NCI-H1417 (cell line): ENCODE measurements around the gene TRIM8.
A peak's percentile ranks its signal among the peaks of the same experiment; 100 is the strongest.
"Not testable (repeated sequence)": the region's sequence is repeated elsewhere in the genome, so short reads cannot be mapped to it uniquely, and the experiment has no call there.

Experiments used
- DNase-seq, 3 experiments: peaks; one replicate each; lab custom pipeline; 2025; lab: John Stamatoyannopoulos, UW

TRIM8 gene

DNA sequence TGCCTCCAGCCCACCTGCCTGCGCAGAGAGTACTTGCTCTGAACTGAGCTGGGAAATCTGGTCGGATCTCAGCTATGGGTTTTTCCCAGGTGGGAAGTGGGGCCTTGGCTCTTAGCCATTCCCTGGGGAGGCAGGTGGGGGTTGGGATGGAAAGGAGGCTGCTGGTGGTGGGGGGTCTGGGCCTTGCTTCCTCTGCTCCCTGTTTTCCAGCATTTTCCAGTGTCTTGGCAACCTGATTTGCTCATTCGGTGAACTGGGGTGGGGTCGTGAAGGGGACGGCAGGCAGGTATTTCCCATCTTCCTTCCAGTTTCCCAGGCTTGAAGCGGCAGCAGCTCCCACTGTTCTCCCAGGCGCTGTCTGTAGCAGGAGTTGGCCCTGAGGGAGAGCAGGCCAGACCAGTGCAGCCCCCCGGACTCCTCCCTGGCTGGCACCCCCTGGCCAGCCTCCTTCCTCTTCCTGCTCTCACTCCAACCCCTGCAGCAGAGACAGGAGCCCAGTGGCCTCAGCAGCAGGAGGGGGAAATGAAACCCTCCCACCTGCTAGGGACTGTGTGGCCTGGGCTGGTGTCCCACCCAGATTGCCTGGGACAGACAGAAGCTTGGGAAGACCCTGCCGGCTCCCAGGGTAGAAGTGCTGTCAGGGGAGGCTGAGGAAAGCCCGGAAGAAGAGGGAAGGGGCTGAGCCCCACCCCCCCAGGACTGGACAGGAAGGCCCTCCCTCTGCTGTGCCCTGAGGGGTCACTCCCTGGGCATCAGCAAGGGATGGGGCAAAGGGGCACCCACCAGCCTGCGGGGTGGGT is 6.6 kb downstream of the TRIM8 start:
- DNase-seq, result no peak

DNA sequence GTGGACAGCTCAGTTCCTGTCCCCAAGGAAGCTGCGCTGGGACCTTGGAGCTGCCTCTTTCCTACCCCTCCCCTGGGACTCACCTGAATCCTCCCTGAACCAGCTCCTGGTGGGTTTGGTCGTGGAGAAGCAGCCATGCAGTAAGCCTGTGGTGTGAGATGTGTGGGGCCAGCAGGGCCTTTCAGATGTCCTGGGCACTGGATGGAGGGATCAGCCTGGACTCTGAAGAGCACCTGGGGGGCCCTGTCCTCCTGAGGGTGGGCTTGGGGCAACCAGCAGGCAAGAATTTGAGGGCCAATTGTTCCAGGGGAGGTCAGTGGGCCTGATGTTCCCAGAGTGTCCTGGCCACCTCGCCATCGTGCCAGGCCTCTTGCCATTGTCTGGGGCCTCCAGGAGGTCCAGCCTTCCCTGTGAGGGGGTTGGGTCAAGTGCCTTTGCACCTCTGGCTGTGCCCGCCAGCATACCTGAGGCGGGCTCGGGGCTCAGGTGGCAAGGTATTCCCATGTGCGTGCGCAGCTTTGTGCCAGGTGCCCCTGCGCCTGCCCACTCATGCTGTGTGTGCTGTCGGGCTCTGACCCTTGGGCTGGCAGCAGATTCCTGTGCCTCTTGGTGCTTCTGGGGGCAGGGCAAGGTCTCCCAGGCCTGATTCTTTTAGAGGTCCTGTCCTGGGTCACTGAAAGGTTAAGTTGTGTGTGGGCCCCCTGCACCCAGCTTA is 7.3 kb downstream of the TRIM8 start:
- no peak for DNase-seq

DNA sequence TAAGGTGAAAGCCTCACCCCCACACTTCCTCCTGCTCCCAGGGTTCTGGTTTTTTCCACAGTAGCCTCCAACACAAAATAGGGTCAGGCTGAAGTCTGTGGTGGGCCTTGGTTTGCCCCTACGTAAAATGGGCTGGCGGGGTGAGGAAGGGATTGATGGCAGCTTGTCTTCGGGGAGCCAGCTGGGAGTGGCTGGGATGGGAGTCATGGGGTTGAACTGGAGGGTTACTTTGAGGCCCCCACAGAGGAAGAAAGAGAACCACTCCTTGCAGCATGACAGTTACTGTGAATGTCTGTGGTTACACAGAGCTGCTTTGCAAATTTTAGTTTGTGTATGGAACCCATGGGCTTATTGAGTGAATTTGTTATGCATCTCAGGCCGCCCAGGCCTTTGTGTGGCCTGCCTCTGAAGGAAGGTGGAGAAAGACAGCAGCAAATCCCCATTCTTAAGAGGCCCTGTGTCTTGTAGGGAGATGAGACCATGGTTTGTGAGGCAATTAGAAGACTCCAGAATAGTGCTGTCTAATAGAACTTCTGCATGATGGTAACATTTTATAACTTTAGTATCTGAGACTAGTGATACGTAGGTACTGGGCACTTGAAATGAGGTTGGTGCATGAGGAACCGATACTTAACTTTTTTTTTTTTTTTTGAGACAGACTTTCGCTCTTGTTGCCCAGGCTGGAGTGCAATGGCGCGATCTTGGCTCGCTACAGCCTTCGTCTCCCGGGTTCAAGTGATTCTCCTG is 8.1 kb downstream of the TRIM8 start:
- no peak for DNase-seq

DNA sequence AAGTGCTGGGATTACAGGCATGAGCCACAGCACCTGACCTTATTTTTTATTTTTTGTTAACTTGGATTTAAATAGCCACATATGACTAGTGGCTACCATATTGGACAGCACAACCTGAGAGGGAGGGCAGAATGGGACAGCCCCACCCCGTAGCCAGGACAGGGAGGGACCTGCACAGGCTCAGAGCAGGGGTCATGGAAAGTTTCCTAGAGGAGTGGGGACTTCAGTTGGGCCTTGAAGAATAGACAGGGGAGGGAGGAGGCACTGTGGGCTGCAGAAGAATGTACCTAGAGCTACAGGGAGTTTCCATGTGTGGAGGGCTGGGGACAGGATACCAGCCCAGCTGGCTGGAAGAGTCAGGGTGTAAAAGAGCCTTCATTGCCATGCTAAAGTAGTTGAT is 8.8 kb downstream of the TRIM8 start:
- no peak for DNase-seq

DNA sequence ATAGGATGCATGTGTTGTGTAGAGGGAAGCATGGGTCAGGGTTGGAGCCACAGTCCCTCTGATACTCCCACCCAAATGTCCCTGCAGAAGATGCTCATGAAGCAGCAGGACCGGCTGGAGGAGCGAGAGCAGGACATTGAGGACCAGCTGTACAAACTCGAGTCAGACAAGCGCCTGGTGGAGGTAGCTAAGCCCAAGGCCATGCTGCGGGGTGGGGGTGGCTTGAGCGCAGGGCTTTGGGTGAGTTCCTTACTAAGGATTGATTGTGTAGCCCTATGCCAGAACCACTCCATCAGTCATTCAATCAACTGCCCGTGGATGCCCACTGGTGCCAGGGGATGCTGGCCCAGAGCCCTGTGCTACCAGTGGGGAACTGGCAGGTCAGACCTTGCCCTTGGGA is 10.3 kb downstream of the TRIM8 start:
- DNase-seq, result no peak

DNA sequence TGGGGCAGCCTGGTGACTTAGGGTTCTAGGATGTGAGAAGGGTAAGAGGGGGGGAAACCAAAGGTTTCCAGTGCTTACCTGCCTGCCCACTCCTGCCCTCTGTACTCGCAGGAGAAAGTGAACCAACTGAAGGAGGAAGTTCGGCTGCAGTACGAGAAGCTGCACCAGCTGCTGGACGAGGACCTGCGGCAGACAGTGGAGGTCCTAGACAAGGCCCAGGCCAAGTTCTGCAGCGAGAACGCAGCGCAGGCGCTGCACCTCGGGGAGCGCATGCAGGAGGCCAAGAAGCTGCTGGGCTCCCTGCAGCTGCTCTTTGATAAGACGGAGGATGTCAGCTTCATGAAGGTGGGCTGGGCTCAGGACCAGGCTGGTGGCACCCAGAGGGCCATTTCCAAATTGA is 10.7 kb downstream of the TRIM8 start:
- DNase-seq, result no peak

DNA sequence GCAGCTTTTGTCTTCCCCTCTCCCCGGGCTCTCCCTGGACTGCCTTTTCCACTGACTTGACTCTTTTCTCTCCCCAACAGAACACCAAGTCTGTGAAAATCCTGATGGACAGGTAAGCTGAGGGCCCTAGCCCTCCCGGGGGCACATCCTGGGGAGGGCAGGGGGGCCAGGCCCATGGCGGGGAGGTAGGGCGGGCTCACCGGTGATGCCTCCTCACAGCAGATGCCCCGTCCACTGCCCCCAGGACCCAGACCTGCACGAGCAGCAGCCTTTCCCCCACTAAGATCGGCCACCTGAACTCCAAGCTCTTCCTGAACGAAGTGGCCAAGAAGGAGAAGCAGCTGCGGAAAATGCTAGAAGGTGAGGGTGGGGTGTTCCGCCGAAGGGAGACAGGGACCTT is 11.7 kb downstream of the TRIM8 start:
- no peak for DNase-seq

DNA sequence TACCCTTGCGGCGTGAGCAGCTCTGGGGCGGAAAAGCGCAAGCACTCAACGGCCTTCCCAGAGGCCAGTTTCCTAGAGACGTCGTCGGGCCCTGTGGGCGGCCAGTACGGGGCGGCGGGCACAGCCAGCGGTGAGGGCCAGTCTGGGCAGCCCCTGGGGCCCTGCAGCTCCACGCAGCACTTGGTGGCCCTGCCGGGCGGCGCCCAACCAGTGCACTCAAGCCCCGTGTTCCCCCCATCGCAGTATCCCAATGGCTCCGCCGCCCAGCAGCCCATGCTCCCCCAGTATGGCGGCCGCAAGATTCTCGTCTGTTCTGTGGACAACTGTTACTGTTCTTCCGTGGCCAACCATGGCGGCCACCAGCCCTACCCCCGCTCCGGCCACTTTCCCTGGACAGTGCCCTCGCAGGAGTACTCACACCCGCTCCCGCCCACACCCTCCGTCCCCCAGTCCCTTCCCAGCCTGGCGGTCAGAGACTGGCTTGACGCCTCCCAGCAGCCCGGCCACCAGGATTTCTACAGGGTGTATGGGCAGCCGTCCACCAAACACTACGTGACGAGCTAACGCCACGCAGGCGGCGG is 12.6 kb downstream of the TRIM8 start:
- DNase-seq, result no peak

DNA sequence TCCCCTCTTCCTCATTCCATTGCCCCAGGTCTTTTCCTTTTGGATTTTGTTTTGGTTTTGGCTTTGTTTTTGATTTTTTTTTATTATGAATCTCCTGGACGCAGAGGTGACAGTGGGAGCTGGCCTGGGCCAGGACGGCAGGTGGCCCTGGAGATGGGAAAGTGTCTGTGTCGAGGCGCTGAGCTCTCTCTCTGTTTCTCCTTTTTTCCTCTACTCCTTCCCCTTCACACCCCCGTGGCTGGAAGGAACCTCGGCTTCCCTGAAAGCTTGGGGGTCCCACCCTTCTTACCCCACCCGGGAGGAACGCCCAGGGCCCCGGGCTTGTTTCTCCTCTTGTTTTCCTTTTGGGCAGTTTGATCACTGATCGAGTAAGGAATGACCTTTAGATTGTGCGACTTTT is 13.2 kb downstream of the TRIM8 start:
- no peak for DNase-seq

DNA sequence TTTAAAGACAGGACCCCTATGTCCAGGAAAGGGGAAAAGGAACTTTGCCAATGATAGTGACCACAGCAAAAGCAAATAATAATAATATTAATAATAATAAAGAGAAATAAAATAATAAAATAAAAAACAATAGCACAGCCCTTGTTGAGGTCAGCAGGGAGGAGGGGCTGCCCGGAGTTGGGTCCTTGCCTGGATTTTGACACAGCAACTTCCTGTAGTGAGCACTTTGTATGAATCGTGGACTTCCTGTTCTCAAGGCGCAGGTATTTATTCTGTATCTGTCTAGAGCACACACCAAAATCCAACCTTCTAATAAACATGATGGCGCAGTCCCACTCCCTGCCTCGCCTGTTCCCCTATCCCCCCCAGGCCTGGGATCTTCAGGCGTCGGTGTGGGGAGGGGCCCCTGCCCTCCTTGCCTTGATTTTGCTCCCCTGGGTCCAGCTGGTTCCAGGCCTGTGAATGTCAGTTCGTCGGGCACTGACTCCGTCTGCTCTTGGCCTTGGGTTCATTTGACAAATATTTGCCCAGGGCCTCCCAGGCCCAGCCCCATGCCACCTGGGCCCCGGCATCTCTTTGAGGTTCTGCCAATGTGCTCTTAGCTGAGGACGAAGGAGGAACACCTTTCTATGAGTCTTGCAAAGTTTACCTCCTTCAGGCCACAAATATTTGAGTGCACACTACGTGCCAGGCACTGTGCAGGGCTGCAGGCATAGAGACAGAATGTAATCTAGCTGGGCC is 13.9 kb downstream of the TRIM8 start:
- no peak for DNase-seq

DNA sequence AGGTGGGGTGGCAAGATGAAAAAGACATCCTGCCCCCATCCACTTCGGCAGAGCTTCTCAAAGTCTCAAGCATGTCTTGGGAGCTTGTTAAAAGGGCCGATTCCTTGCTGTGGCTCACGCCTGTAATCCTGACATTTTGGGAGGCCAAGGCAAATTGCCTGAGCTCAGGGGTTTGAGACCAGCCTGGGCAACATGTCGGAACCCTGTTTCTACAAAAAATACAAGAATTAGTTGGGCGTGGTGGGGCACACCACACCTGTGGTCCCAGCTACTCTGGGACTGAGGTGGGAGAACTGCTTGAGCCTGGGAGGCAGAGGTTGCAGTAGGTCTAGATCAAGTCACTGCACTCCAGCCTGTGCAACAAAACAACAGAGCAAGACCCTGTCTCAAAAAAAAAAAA is 14.5 kb downstream of the TRIM8 start:
- DNase-seq, result no peak

DNA sequence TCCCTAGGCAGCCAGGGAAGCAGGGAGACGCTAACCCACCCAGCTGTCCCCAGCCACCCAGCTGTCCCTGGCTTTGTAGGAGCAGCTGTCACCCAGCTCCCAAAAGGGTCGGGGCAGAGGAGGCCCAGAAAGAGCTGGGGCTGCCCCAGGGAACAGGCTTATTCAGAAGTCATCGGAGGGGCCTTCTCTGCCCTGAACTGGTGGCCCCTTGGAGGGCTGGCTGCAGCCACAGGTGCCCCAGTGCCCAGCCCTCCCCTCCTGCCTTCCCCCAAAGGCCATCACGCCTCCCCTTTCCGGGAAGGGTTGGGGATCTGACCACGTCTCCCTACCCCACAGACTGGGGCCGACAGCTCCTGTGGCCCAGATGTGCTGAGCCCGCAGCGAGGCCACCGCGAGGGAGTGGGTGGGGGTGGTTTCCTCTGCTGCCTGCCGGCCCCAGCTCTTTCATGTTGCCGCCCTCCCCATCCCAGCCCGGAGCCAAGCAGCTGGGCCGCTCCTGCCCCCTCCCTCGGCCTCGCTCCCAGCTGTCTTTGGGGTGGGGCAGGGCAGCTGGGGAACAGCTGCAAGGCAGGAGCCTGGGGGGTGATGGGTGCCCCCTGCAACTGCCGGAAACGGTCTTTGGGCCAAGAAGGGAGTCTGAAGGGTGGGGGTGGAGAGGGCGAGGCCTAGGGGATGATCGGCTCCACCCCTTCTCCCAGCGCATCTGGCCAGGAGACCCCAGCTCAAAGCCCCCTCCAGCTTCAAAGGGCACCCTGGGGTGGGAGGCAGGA is 16.8 kb downstream of the TRIM8 start:
- peak; percentile 1 to 28 (median 27) for DNase-seq

DNA sequence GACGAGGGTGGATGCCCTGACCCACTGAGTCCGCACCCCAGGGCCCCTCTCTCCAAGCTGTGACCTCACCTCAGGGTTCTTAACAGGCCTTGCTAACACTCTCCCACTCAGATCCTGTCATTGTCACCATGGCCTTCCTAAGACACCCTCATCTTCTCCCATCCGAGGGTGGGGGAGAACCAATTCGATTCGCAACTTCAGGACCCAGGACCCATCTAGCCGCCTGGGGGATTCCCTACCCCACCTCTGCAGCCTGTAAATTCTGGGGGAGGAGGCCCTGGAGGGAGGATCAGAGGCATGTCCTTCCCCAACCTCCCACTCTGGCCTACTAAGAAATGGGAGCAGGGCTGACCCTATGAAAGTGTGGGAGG is 17.4 kb downstream of the TRIM8 start:
- no peak for DNase-seq

DNA sequence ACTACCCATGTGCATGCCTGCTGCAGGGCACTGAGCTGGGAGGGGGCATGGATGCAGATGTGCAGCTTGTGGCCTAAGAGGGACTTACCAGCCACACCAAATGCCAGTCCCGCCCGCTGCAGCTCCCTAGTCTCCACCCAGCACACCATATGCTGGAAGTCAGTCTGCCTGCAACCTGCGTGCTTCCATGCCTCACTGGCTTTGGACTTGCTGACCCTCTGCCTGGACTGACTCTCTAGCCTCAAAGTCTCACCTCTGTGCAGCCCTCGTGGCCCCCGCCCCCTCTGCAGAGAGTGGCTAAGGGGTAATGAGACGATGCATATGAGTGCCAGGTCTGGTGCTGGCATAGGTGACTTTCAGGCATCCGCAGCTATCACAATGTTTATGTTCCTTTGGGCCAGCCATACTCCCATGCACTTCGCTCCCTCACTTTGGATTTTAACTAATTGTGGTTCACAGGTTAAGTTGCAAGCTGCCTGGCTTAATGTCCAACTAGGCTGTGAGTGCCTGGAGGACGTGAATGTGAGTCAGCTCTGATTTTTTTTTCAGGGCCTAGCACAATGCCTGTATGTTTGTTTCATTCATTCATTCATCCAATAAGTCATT is 21.7 kb downstream of the TRIM8 start:
- no peak for DNase-seq

DNA sequence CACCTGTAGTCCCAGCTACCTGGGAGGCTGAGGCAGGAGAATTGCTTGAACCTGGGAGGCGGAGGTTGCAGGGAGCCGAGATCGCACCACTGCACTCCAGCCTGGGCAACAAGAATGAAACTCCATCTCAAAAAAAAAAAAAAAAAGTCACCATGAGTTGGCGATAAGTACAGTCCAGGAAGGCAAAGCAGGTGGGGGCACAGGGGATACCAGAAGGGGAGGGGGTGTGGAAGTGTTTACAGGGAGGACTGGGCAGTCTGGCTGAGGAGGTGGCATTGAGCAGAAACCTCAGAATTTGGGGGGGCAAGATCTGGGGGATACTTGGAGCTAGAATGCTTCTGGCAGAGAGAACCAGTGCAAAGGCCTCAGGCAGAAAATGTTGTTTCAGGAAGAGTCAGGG is 23.1 kb downstream of the TRIM8 start:
- not testable (repeated sequence) for DNase-seq

DNA sequence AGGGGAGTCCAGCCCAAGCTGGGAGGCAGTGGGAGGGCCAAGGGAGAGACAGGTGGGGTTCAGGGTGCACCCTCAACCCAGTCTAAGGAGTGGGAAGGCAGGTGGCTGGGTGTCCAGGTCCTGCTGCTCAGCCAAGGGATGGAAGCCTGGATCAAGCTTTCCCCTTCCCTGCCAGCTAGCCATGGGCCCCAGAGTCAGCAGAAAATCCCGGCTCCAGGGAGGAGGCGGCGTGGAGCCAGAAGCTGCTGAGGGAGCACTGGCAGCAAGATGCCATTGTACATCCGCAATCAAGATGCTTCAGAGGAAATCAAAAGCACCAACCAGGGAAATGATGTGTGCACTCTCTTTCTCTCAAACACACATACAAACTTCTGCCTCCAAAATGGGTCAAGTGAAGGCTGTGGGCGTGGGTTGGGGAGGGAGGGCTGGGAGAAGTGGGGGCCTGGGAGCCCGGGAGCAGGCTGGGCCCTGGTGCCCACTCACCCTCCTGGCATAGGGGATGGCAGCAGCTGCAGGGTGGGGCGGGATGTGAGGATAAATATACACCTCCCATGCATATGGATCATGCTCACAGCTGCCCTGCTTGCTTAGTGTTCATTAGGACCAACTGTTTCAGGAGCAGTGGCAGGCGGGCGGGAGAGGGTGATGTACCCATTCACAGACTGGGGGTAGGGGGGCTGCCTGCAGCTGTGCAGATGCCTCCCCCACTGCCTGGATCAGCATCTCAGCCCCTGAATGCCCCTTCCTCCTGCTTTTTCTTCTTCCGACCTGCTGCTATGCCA is 24.2 kb downstream of the TRIM8 start:
- DNase-seq, result no peak

DNA sequence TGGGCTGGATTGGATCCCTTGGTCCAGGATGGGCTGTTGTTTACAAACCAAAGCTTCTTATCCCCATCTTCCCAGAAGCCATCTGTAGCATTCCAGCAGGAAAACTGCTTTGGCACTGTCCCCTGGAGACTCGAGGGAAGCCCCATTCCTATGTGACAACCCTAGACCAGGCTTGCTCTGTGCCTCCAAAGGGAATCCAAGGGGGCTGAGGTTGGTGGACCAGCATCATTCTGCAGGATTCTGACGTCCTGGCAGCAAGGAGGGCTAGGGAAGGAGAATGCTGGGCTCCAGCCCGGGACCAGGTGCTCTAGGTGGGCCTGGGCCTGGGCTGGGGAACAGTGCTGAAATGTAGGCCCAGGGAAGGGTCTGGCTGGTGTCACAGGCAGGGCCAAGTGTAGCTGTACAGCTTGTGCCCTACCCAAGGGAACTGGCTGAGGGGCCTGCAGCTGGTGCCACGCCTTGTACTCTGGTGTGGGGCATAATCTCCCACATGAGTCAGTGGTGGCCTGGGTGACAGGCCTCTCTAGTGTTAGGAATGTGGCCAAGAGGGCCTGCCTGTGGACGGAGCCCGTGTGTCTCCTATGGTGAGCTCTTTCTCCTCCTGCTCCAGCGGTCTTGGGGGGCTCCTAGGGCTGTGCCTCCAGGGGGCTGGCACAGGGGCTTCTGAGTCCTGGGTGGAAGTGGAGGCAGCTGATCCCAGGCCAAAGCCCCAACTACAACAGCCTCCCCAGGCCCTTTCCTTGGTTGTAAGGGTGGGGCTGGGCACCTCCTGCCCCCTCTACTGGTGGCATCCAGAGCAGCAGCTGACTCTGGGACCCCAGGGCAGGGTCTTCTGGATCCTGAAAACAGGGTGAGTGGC is 25.2 kb downstream of the TRIM8 start:
- no peak for DNase-seq

DNA sequence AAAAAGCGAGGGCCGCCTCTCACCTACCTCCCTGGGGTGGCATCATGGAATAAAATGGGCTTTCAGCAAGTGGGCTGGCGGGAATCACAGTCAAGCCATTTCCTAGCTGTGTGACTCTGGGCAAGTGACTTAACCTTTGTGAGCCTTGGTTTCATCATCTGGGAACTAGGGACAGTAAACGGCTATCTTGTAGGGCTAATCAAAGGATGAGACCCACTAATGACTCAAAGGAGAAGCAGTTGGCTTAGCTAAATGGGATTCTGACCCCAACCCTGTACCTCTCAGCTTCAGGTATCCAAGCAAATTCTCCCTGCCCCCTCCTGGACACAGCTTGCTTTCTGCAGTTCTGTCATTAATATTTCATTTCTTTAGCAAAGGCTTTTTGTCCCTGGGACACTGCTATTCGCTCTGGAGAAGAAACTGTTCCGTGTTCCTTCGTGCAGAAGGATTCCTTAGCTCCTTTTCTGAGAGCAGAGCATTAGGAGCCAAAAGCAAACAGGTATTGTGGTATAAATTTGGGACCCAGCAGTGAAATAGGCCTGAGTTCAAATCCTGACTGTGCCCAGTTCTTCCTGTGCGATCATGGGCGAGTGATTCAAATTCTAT is 25.9 kb downstream of the TRIM8 start:
- DNase-seq, result no peak
